ENCODE measurements around the gene MTIF3. TPM values are rescaled to one million over a fixed set of nuclear protein-coding genes. Genes with fewer than 3 reads are reported as not detected.

Gene MTIF3
- total and polyA plus RNA-seq, 7 donors, result 64.3 to 125 (median 84.4) TPM

GRCh38 chr13:27465611-27466010 lies 15.2 kb upstream of the MTIF3 start:
- intact Hi-C loops (cut with DNase I), result no loop called here
- DNase-seq, result no peak
- Histone ChIP-seq H3K27me3 (no peaks in the 10 kb centered on the region), H3K4me3 (no peak overlapping the region), H3K36me3 (no peaks in the 10 kb centered on the region), H3K9me3 (no peaks in the 10 kb centered on the region), H3K27ac (no peak overlapping the region), H3K4me1 (peaks cover 0 to 49% (median 25%) of the 10 kb centered on the region in 4 donors)
- no peak for TF ChIP-seq POLR2A (IDR thresholded peaks at IDR 0.05)
- no peak for TF ChIP-seq EP300 (IDR thresholded peaks at IDR 0.05)
- no peak for TF ChIP-seq POLR2AphosphoS5 (IDR thresholded peaks at IDR 0.05)
- TF ChIP-seq CTCF (IDR thresholded peaks at IDR 0.05), result no peak
- WGBS, 2 donors, result 74 to 83% methylated on average over 5 of the region's 5 CpGs

GRCh38 chr13:27463500-27463899 lies 13.1 kb upstream of the MTIF3 start:
- DNase-seq, result no peak
- TF ChIP-seq POLR2A (IDR thresholded peaks at IDR 0.05), result no peak
- no peak for TF ChIP-seq POLR2AphosphoS5 (IDR thresholded peaks at IDR 0.05)
- peak overlapping the region in 2 of 4 donors; percentile 29 to 75 for H3K27ac ChIP-seq
- no peaks in the 10 kb centered on the region for H3K36me3 ChIP-seq
- no peak overlapping the region for H3K4me3 ChIP-seq
- intact Hi-C loops (cut with DNase I), result no loop called here
- H3K9me3 ChIP-seq, result no peaks in the 10 kb centered on the region
- H3K27me3 ChIP-seq, result no peaks in the 10 kb centered on the region
- H3K4me1 ChIP-seq, result peaks cover 0 to 49% (median 25%) of the 10 kb centered on the region in 4 donors
- 75 to 82% methylated on average over 6 of the region's 6 CpGs for WGBS, 2 donors

DNA sequence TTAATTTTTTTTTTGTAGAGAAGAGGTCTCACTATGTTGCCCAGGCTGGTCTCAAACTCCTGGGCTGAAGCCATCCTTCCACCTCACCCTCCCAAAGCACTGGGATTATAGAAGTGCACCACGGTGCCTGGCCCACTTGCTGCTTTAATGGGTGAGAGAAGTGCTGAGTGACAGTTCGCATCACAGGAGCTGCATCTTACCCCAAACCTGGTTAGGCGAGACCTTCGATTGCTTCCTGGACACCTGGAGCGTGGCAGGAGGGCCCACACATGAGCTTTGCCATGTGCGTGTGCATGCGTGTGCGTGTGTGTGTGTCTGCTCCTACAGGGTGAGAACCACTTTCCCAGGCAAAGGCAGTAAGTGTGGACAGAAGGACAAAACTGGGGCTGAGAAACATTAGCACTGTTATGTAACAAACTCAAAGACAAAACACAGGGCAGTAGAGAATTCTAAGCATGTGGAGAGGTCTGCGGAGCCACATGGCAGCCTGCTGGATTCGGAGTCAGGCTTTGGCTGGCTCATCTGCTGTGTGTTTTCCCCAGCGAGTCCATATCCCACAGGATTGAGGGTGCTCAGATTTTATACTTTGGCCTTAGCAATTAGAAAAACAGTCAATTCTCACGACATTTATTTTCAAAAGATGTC lies 11.7 kb upstream of the MTIF3 start:
- TF ChIP-seq POLR2AphosphoS5 (IDR thresholded peaks at IDR 0.05) (peak; percentile 47 to 84 (median 58)), CTCF (IDR thresholded peaks at IDR 0.05) (no peak), POLR2A (IDR thresholded peaks at IDR 0.05) (no peak), EP300 (IDR thresholded peaks at IDR 0.05) (peak in 1 of 4 donors; percentile 52)
- intact Hi-C loops (cut with DNase I), result no loop called here
- Histone ChIP-seq H3K36me3 (no peaks in the 10 kb centered on the region), H3K9me3 (no peaks in the 10 kb centered on the region), H3K27ac (peak overlapping the region in 3 of 4 donors; percentile 59 to 78 (median 75)), H3K27me3 (no peaks in the 10 kb centered on the region), H3K4me1 (peaks cover 0 to 47% (median 24%) of the 10 kb centered on the region in 4 donors), H3K4me3 (no peak overlapping the region)
- WGBS, 2 donors, result 83 to 92% methylated on average over 12 of the region's 12 CpGs
- DNase-seq, result no peak

DNA sequence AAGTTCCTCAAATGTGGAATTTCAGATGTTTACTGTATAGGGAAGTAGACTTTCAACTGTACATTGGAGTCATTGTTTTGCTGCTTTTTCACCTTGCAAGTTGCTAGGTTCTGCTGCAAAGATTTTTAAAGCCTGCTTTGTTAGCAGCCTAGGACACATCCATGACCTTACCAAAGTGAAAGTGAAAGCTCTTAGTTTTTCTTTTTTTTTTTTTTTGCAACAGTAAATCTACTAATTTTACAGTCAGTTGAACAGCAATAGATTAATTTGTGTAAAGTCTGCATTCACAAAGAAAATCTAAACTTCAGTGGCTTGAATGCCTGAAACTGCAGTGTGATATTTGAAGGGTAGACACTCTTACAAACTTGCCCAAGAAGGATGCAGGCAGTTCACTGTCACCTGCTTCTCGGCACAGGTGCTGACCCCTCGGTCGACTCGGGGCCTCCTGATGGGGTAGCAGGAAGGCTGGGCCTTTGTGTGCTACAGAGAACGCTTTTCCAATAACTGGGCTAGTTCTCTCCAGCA lies 5.0 kb upstream of the MTIF3 start:
- Histone ChIP-seq H3K4me3 (peak overlapping the region in 3 of 4 donors; percentile 2 to 19 (median 10)), H3K27me3 (no peaks in the 10 kb centered on the region), H3K27ac (peak overlapping the region in 2 of 4 donors; percentile 52 to 58), H3K36me3 (no peaks in the 10 kb centered on the region), H3K9me3 (no peaks in the 10 kb centered on the region), H3K4me1 (peaks cover 0 to 27% (median 12%) of the 10 kb centered on the region in 4 donors)
- DNase-seq, result no peak
- TF ChIP-seq POLR2A (IDR thresholded peaks at IDR 0.05), result no peak
- no peak for TF ChIP-seq EP300 (IDR thresholded peaks at IDR 0.05)
- 10 to 39% methylated on average over 5 of the region's 5 CpGs for WGBS, 2 donors
- intact Hi-C loops (cut with DNase I), result no loop called here

- H3K9me3 ChIP-seq, result no peaks in the 10 kb centered on the region
- peak overlapping the region; percentile 68 to 98 (median 90) for H3K4me3 ChIP-seq
- H3K27ac ChIP-seq, result peak overlapping the region; percentile 95 to 100 (median 98)
- H3K4me1 ChIP-seq, result peaks cover 0 to 53% (median 32%) of the 10 kb centered on the region in 4 donors
- no peaks in the 10 kb centered on the region for H3K36me3 ChIP-seq
- intact Hi-C loops (cut with DNase I), result loop anchor here (1.0 to 5.0 kb wide), 5 partner anchors 26 to 469 kb away; partner anchors contain the start of genes LNX2, POLR1D and RPL21
- no peaks in the 10 kb centered on the region for H3K27me3 ChIP-seq
- peak; percentile 73 for DNase-seq
- WGBS, 2 donors, result 1% methylated on average over 34 of the region's 34 CpGs
- peak in 2 of 4 donors; percentile 10 to 27 for TF ChIP-seq POLR2AphosphoS5 (IDR thresholded peaks at IDR 0.05)
- TF ChIP-seq CTCF (IDR thresholded peaks at IDR 0.05), result no peak
- peak in 1 of 4 donors; percentile 40 for TF ChIP-seq EP300 (IDR thresholded peaks at IDR 0.05)
- TF ChIP-seq POLR2A (IDR thresholded peaks at IDR 0.05), result no peak
Measured at GRCh38 chr13:27450921-27451471, 632 bp upstream of the MTIF3 start.
